ENCODE data around the gene CISTR.

DNA sequence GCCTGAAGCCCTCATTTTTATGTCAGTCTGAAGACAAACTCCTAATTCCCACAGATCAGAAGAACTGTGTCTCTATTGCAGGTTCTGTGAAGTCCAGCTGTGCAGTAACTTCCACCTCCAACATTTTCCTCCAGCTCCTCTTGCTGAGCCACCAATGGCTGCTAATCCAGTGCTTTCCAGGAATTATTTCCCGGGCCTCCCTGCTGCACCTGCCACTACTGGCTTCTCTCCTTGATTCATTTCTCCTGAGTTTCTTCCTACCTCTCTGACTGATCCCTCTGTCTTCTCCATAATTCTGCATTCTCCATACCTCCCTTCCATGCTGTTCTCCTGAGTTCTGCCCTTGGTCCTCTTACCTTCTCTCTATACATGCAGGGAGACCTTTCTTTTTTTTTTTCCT is 45.7 kb downstream of the CISTR start:
- TF ChIP-seq EZH2phosphoT487 (IDR thresholded peaks at IDR 0.05; ENCODE audit: insufficient read depth, low read depth) = no peak
- no peak for TF ChIP-seq EZH2 (IDR thresholded peaks at IDR 0.05; ENCODE audit: insufficient read depth, poor library complexity, severe bottlenecking)
